ENCODE results near the gene SLX4IP.
A peak's percentile ranks its signal among the peaks of the same experiment; 100 is the strongest.

SLX4IP gene

DNA sequence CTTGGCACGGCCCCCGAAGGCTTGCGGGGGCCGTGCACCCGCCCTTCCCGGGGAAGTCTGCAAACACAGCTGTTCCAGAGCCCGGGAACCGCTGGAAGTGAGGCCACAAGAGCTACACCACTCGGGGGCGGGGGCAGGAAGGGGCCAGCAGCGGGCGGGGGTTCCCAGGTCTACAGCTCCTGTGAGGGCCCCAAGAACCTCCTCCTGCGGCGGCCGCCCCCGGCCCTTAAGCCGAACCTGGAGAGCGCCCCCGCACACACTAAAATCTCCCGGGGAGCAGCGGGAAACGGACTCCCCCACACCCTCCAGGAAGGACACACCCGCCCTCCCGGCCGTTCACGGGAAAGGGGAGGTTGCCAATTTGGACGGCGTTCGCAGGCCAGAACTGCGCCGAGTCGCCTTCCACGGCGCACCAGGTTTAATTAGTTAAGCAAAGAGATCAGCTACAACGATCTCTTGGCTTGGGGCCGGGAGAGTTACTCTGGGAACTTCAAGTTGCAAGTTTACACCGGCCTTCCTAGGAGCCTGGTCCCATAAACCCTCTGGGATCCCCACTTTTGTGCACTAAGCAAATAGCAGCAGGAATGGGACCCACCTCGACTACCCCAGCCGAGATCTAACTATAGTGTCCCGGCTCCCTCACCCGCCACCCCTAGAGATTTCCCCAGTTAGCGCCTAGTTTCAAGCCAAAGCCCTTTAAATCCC lies 237.0 kb downstream of the SLX4IP start (continued):
- TF ChIP-seq, protein P1, sequence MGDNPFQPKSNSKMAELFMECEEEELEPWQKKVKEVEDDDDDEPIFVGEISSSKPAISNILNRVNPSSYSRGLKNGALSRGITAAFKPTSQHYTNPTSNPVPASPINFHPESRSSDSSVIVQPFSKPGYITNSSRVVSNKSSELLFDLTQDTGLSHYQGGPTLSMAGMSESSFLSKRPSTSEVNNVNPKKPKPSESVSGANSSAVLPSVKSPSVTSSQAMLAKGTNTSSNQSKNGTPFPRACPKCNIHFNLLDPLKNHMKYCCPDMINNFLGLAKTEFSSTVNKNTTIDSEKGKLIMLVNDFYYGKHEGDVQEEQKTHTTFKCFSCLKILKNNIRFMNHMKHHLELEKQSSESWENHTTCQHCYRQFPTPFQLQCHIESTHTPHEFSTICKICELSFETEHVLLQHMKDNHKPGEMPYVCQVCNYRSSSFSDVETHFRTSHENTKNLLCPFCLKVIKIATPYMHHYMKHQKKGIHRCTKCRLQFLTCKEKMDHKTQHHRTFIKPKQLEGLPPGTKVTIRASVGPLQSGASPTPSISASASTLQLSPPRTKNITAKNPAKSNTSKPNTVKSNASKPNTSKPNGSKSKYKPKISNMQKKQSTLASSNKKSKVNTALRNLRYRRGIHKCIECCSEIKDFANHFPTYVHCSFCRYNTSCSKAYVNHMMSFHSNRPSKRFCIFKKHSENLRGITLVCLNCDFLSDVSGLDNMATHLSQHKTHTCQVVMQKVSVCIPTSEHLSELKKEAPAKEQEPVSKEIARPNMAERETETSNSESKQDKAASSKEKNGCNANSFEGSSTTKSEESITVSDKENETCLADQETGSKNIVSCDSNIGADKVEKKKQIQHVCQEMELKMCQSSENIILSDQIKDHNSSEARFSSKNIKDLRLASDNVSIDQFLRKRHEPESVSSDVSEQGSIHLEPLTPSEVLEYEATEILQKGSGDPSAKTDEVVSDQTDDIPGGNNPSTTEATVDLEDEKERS (tag by site-specific recombination; IDR thresholded peaks at IDR 0.05), result no peak
- no peak for TF ChIP-seq ZNF416 (tag by site-specific recombination; IDR thresholded peaks at IDR 0.05)
- no peak for TF ChIP-seq ZNF175 (tag by site-specific recombination; IDR thresholded peaks at IDR 0.05)
- no peak for TF ChIP-seq ZEB2 (tag by site-specific recombination; IDR thresholded peaks at IDR 0.05)
- TF ChIP-seq ZNF37A (tag by site-specific recombination; IDR thresholded peaks at IDR 0.05), result no peak
- TF ChIP-seq MEIS1 (CRISPR knock-in tag; IDR thresholded peaks at IDR 0.05; ENCODE audit: borderline replicate concordance), result no peak
- no peak for TF ChIP-seq YY2 (tag by site-specific recombination; IDR thresholded peaks at IDR 0.05)
- TF ChIP-seq ZBTB8A (tag by site-specific recombination; IDR thresholded peaks at IDR 0.05), result peak; percentile 11; the same call in 1 of the 2 replicates
- TF ChIP-seq KLF7 (tag by site-specific recombination; IDR thresholded peaks at IDR 0.05; ENCODE audit: borderline replicate concordance), result no peak
- no peak for TF ChIP-seq ZNF121 (tag by site-specific recombination; IDR thresholded peaks at IDR 0.05)
- TF ChIP-seq, protein P2, sequence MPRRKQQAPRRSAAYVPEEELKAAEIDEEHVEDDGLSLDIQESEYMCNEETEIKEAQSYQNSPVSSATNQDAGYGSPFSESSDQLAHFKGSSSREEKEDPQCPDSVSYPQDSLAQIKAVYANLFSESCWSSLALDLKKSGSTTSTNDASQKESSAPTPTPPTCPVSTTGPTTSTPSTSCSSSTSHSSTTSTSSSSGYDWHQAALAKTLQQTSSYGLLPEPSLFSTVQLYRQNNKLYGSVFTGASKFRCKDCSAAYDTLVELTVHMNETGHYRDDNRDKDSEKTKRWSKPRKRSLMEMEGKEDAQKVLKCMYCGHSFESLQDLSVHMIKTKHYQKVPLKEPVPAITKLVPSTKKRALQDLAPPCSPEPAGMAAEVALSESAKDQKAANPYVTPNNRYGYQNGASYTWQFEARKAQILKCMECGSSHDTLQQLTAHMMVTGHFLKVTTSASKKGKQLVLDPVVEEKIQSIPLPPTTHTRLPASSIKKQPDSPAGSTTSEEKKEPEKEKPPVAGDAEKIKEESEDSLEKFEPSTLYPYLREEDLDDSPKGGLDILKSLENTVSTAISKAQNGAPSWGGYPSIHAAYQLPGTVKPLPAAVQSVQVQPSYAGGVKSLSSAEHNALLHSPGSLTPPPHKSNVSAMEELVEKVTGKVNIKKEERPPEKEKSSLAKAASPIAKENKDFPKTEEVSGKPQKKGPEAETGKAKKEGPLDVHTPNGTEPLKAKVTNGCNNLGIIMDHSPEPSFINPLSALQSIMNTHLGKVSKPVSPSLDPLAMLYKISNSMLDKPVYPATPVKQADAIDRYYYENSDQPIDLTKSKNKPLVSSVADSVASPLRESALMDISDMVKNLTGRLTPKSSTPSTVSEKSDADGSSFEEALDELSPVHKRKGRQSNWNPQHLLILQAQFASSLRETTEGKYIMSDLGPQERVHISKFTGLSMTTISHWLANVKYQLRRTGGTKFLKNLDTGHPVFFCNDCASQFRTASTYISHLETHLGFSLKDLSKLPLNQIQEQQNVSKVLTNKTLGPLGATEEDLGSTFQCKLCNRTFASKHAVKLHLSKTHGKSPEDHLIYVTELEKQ (tag by site-specific recombination; IDR thresholded peaks at IDR 0.05; ENCODE audit: borderline replicate concordance), result no peak
- TF ChIP-seq, protein P3, sequence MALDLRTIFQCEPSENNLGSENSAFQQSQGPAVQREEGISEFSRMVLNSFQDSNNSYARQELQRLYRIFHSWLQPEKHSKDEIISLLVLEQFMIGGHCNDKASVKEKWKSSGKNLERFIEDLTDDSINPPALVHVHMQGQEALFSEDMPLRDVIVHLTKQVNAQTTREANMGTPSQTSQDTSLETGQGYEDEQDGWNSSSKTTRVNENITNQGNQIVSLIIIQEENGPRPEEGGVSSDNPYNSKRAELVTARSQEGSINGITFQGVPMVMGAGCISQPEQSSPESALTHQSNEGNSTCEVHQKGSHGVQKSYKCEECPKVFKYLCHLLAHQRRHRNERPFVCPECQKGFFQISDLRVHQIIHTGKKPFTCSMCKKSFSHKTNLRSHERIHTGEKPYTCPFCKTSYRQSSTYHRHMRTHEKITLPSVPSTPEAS (tag by site-specific recombination; IDR thresholded peaks at IDR 0.05), result no peak
- TF ChIP-seq ZNF610 (tag by site-specific recombination; IDR thresholded peaks at IDR 0.05; ENCODE audit: borderline replicate concordance), result no peak
- no peak for TF ChIP-seq ZNF529 (tag by site-specific recombination; IDR thresholded peaks at IDR 0.05; ENCODE audit: insufficient replicate concordance)
- TF ChIP-seq MYNN (tag by site-specific recombination; IDR thresholded peaks at IDR 0.05; ENCODE audit: borderline replicate concordance), result no peak
- TF ChIP-seq ZNF350 (tag by site-specific recombination; IDR thresholded peaks at IDR 0.05), result no peak
- no peak for TF ChIP-seq OSR2 (tag by site-specific recombination; IDR thresholded peaks at IDR 0.05)
- TF ChIP-seq, protein P4, sequence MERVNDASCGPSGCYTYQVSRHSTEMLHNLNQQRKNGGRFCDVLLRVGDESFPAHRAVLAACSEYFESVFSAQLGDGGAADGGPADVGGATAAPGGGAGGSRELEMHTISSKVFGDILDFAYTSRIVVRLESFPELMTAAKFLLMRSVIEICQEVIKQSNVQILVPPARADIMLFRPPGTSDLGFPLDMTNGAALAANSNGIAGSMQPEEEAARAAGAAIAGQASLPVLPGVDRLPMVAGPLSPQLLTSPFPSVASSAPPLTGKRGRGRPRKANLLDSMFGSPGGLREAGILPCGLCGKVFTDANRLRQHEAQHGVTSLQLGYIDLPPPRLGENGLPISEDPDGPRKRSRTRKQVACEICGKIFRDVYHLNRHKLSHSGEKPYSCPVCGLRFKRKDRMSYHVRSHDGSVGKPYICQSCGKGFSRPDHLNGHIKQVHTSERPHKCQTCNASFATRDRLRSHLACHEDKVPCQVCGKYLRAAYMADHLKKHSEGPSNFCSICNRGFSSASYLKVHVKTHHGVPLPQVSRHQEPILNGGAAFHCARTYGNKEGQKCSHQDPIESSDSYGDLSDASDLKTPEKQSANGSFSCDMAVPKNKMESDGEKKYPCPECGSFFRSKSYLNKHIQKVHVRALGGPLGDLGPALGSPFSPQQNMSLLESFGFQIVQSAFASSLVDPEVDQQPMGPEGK (tag by site-specific recombination; IDR thresholded peaks at IDR 0.05), result no peak
- TF ChIP-seq ZNF510 (tag by site-specific recombination; IDR thresholded peaks at IDR 0.05; ENCODE audit: insufficient replicate concordance), result no peak
- TF ChIP-seq TRIM28 (IDR thresholded peaks at IDR 0.05; ENCODE audit: borderline replicate concordance, low read length), result no peak
- peak; percentile 18; the same call in 1 of the 2 replicates for TF ChIP-seq GLIS1 (tag by site-specific recombination; IDR thresholded peaks at IDR 0.05)
- TF ChIP-seq ZXDB (tag by site-specific recombination; IDR thresholded peaks at IDR 0.05), result no peak
- TF ChIP-seq, protein P5, sequence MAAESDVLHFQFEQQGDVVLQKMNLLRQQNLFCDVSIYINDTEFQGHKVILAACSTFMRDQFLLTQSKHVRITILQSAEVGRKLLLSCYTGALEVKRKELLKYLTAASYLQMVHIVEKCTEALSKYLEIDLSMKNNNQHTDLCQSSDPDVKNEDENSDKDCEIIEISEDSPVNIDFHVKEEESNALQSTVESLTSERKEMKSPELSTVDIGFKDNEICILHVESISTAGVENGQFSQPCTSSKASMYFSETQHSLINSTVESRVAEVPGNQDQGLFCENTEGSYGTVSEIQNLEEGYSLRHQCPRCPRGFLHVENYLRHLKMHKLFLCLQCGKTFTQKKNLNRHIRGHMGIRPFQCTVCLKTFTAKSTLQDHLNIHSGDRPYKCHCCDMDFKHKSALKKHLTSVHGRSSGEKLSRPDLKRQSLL (tag by site-specific recombination; IDR thresholded peaks at IDR 0.05), result no peak
- no peak for TF ChIP-seq ZNF768 (tag by site-specific recombination; IDR thresholded peaks at IDR 0.05)
- 0 out of 2 replicates have a peak, but pooled peaks have one; percentile 2 for TF ChIP-seq ZNF335 (tag by site-specific recombination; conservative IDR thresholded peaks at IDR 0.05)
- no peak for TF ChIP-seq YY1 (tag by site-specific recombination; IDR thresholded peaks at IDR 0.05)
- TF ChIP-seq ZNF544 (tag by site-specific recombination; IDR thresholded peaks at IDR 0.05), result no peak
- TF ChIP-seq ZFP41 (tag by site-specific recombination; IDR thresholded peaks at IDR 0.05; ENCODE audit: borderline replicate concordance), result no peak
- TF ChIP-seq ZNF561 (tag by site-specific recombination; IDR thresholded peaks at IDR 0.05; ENCODE audit: borderline replicate concordance), result no peak
- TF ChIP-seq ZNF169 (tag by site-specific recombination; IDR thresholded peaks at IDR 0.05), result no peak

Measured in HEK293 (cell line).